Measurements from ENCODE around the gene KCMF1. TPM values are rescaled to one million over a fixed set of nuclear protein-coding genes. Genes with fewer than 3 reads are reported as not detected.

KCMF1 gene
- total and polyA plus RNA-seq, 8 donors: 2.3 to 88.4 (median 44.5) TPM

GRCh38 chr2:85018049-85018447, 47.1 kb downstream of the KCMF1 start:
- intact Hi-C loops (cut with DNase I; ENCODE audit: low total_unique reads): no loop called here
- WGBS, 5 donors: 85 to 92% (median 88%) methylated on average over 7 to 8 of the region's 8 CpGs
- peak in 1 of 7 experiments; percentile 7 for TF ChIP-seq CTCF (IDR thresholded peaks at IDR 0.05)
- no peak for TF ChIP-seq POLR2AphosphoS5 (IDR thresholded peaks at IDR 0.05)
- Histone ChIP-seq H3K27me3 (no peaks in the 10 kb centered on the region), H3K36me3 (no peaks in the 10 kb centered on the region), H3K4me3 (no peak overlapping the region), H3K4me1 (peaks cover 21 to 66% (median 46%) of the 10 kb centered on the region in 4 donors), H3K27ac (no peak overlapping the region), H3K9me3 (no peaks in the 10 kb centered on the region)
- no peak for DNase-seq

- H3K27me3 ChIP-seq: no peaks in the 10 kb centered on the region
- intact Hi-C loops (cut with DNase I; ENCODE audit: low total_unique reads): no loop called here
- peak in 1 of 2 donors; percentile 55 for DNase-seq
- H3K27ac ChIP-seq: peak overlapping the region in 1 of 5 donors; percentile 16
- no peak overlapping the region for H3K4me3 ChIP-seq
- H3K4me1 ChIP-seq: peaks cover 21 to 55% (median 38%) of the 10 kb centered on the region in 4 donors
- H3K36me3 ChIP-seq: peaks cover 0 to 3% (median 0%) of the 10 kb centered on the region in 4 donors
- H3K9me3 ChIP-seq: no peaks in the 10 kb centered on the region
- TF ChIP-seq CTCF (IDR thresholded peaks at IDR 0.05): no peak
- TF ChIP-seq POLR2A (IDR thresholded peaks at IDR 0.05): no peak
- no peak for TF ChIP-seq POLR2AphosphoS5 (IDR thresholded peaks at IDR 0.05)
- no peak for TF ChIP-seq EP300 (IDR thresholded peaks at IDR 0.05)
Measured at GRCh38 chr2:85019121-85019520, 48.2 kb downstream of the KCMF1 start.

- intact Hi-C loops (cut with DNase I; ENCODE audit: low total_unique reads): no loop called here
- Histone ChIP-seq H3K4me1 (peaks cover 4 to 30% (median 19%) of the 10 kb centered on the region in 4 donors), H3K36me3 (peaks cover 0 to 3% (median 0%) of the 10 kb centered on the region in 4 donors), H3K27me3 (no peaks in the 10 kb centered on the region), H3K4me3 (no peak overlapping the region), H3K27ac (no peak overlapping the region), H3K9me3 (no peaks in the 10 kb centered on the region)
- TF ChIP-seq POLR2A (IDR thresholded peaks at IDR 0.05) (no peak), POLR2AphosphoS5 (IDR thresholded peaks at IDR 0.05) (no peak), EP300 (IDR thresholded peaks at IDR 0.05) (no peak), CTCF (IDR thresholded peaks at IDR 0.05) (no peak)
- WGBS, 5 donors: 96 to 98% (median 96%) methylated on average over 5 of the region's 5 CpGs
- no peak for DNase-seq
Measured at GRCh38 chr2:85022232-85022631, 51.3 kb downstream of the KCMF1 start.

GRCh38 chr2:85024372-85025047, 53.5 kb downstream of the KCMF1 start:
- no peak overlapping the region for H3K4me3 ChIP-seq
- intact Hi-C loops (cut with DNase I; ENCODE audit: low total_unique reads): no loop called here

More at GRCh38 chr2:85024372-85025047, 53.5 kb downstream of the KCMF1 start:
- H3K27me3 ChIP-seq: no peaks in the 10 kb centered on the region
- H3K27ac ChIP-seq: no peak overlapping the region
- H3K4me1 ChIP-seq: peaks cover 0 to 10% (median 5%) of the 10 kb centered on the region in 4 donors
- H3K36me3 ChIP-seq: peaks cover 12 to 21% (median 18%) of the 10 kb centered on the region in 4 donors
- no peaks in the 10 kb centered on the region for H3K9me3 ChIP-seq
- WGBS, 5 donors: 81 to 89% (median 87%) methylated on average over 8 of the region's 8 CpGs
- no peak for DNase-seq
- TF ChIP-seq POLR2A (IDR thresholded peaks at IDR 0.05): no peak
- no peak for TF ChIP-seq CTCF (IDR thresholded peaks at IDR 0.05)
- TF ChIP-seq EP300 (IDR thresholded peaks at IDR 0.05): no peak
- TF ChIP-seq POLR2AphosphoS5 (IDR thresholded peaks at IDR 0.05): no peak
